IgD-negative memory B cell (primary cell): ENCODE data around the gene RFX2. TPM values are rescaled to one million over a fixed set of nuclear protein-coding genes. Genes with fewer than 3 reads are reported as not detected.
"Not testable (repeated sequence)": the region's sequence is repeated elsewhere in the genome, so short reads cannot be mapped to it uniquely, and the experiment has no call there.

Source experiments
- H3K27ac Mint-ChIP-seq, 3 donors: one replicate each; pipeline ENCODE4 v1.8.0; 2020 to 2022; ENCODE audit warnings: mild to moderate bottlenecking in 3 of 3, mixed read lengths in 3 of 3, moderate library complexity in 1 of 3
- H3K27me3 Mint-ChIP-seq: one replicate; pipeline ENCODE4 v1.8.0; 2021; ENCODE audit warnings: mixed read lengths
- H3K36me3 Mint-ChIP-seq: one replicate; pipeline ENCODE4 v1.8.0; 2020; ENCODE audit warnings: mild to moderate bottlenecking, mixed read lengths
- H3K4me1 Mint-ChIP-seq, 3 donors: one replicate each; pipeline ENCODE4 v1.8.0; 2020 to 2022; ENCODE audit warnings: mixed read lengths in 3 of 3, mild to moderate bottlenecking in 1 of 3
- H3K4me3 Mint-ChIP-seq, 4 donors: one replicate each; pipeline ENCODE4 v1.8.0; 2020 to 2022; ENCODE audit warnings: mild to moderate bottlenecking in 4 of 4, mixed read lengths in 4 of 4, moderate library complexity in 3 of 4
- H3K9me3 Mint-ChIP-seq, 3 donors: one replicate each; pipeline ENCODE4 v1.8.0; 2020 to 2021; ENCODE audit warnings: mixed read lengths in 3 of 3, mild to moderate bottlenecking in 1 of 3
- polyA plus RNA-seq: library from polyadenylated mRNA; unstranded; fragments of 300-500 nt; fragmentation: Illumina TruSeq; gene quantifications from one replicate; pipeline ENCODE4 v1.2.3, GENCODE V29; 2021

Gene RFX2
- polyA plus RNA-seq, 1 donor from 2014 or later = 3.1 TPM

GRCh38 chr19:6017576-6017975, 92.7 kb downstream of the RFX2 start:
- Mint-ChIP-seq H3K9me3 (no peaks in the 10 kb centered on the region), H3K27me3 (peaks cover 9% of the 10 kb centered on the region), H3K27ac (no peak overlapping the region), H3K4me3 (no peak overlapping the region), H3K36me3 (peaks cover 4% of the 10 kb centered on the region), H3K4me1 (no peaks in the 10 kb centered on the region)

GRCh38 chr19:6015841-6016545, 94.3 kb downstream of the RFX2 start:
- Mint-ChIP-seq H3K4me3 (no peak overlapping the region), H3K27me3 (peaks cover under 1% of the 10 kb centered on the region), H3K27ac (no peak overlapping the region), H3K4me1 (no peaks in the 10 kb centered on the region), H3K9me3 (no peaks in the 10 kb centered on the region), H3K36me3 (peaks cover 4% of the 10 kb centered on the region)

GRCh38 chr19:6014551-6015135, 95.7 kb downstream of the RFX2 start:
- no peaks in the 10 kb centered on the region for H3K27me3 Mint-ChIP-seq
- H3K4me1 Mint-ChIP-seq = no peaks in the 10 kb centered on the region
- no peak overlapping the region for H3K27ac Mint-ChIP-seq
- peaks cover under 1% of the 10 kb centered on the region for H3K36me3 Mint-ChIP-seq
- no peaks in the 10 kb centered on the region for H3K9me3 Mint-ChIP-seq
- H3K4me3 Mint-ChIP-seq = no peak overlapping the region

- Mint-ChIP-seq H3K27me3 (no peaks in the 10 kb centered on the region), H3K36me3 (no peaks in the 10 kb centered on the region), H3K4me3 (no peak overlapping the region), H3K9me3 (no peaks in the 10 kb centered on the region), H3K4me1 (peaks cover 0 to 2% (median 0%) of the 10 kb centered on the region in 3 donors), H3K27ac (no peak overlapping the region)
Measured at GRCh38 chr19:6012426-6013170, 97.7 kb downstream of the RFX2 start.

GRCh38 chr19:6011794-6012193, 98.5 kb downstream of the RFX2 start:
- no peaks in the 10 kb centered on the region for H3K27me3 Mint-ChIP-seq
- no peaks in the 10 kb centered on the region for H3K36me3 Mint-ChIP-seq
- H3K4me1 Mint-ChIP-seq = peaks cover 0 to 2% (median 0%) of the 10 kb centered on the region in 3 donors
- no peak overlapping the region for H3K27ac Mint-ChIP-seq
- no peaks in the 10 kb centered on the region for H3K9me3 Mint-ChIP-seq
- H3K4me3 Mint-ChIP-seq = no peak overlapping the region

GRCh38 chr19:6011206-6011605, 99.1 kb downstream of the RFX2 start:
- peaks cover 0 to 2% (median 0%) of the 10 kb centered on the region in 3 donors for H3K4me1 Mint-ChIP-seq
- H3K36me3 Mint-ChIP-seq = no peaks in the 10 kb centered on the region
- no peak overlapping the region for H3K27ac Mint-ChIP-seq
- H3K27me3 Mint-ChIP-seq = no peaks in the 10 kb centered on the region
- H3K4me3 Mint-ChIP-seq = no peak overlapping the region
- no peaks in the 10 kb centered on the region for H3K9me3 Mint-ChIP-seq

GRCh38 chr19:6010107-6010506, 100.2 kb downstream of the RFX2 start:
- Mint-ChIP-seq H3K27me3 (no peaks in the 10 kb centered on the region), H3K27ac (no peak overlapping the region), H3K36me3 (no peaks in the 10 kb centered on the region), H3K4me3 (no peak overlapping the region), H3K4me1 (peaks cover 0 to 2% (median 0%) of the 10 kb centered on the region in 3 donors), H3K9me3 (no peaks in the 10 kb centered on the region)

GRCh38 chr19:6007866-6008265, 102.4 kb downstream of the RFX2 start:
- Mint-ChIP-seq H3K27ac (peak overlapping the region in 1 of 3 donors; percentile 39), H3K27me3 (no peaks in the 10 kb centered on the region), H3K4me1 (peaks cover 0 to 2% (median 0%) of the 10 kb centered on the region in 3 donors), H3K9me3 (no peaks in the 10 kb centered on the region), H3K4me3 (no peak overlapping the region), H3K36me3 (no peaks in the 10 kb centered on the region)

- H3K36me3 Mint-ChIP-seq = no peaks in the 10 kb centered on the region
- no peaks in the 10 kb centered on the region for H3K27me3 Mint-ChIP-seq
- no peak overlapping the region for H3K27ac Mint-ChIP-seq
- peaks cover 0 to 2% (median 0%) of the 10 kb centered on the region in 3 donors for H3K4me1 Mint-ChIP-seq
- no peaks in the 10 kb centered on the region for H3K9me3 Mint-ChIP-seq
- H3K4me3 Mint-ChIP-seq = no peak overlapping the region
Measured at GRCh38 chr19:6006896-6007295, 103.4 kb downstream of the RFX2 start.

- not testable (repeated sequence) for H3K4me1 Mint-ChIP-seq, H3K27ac Mint-ChIP-seq, H3K9me3 Mint-ChIP-seq, H3K36me3 Mint-ChIP-seq, H3K27me3 Mint-ChIP-seq, H3K4me3 Mint-ChIP-seq
Measured at GRCh38 chr19:6006070-6006446, 104.2 kb downstream of the RFX2 start.

- Mint-ChIP-seq H3K4me1 (peaks cover 0 to 2% (median 0%) of the 10 kb centered on the region in 3 donors), H3K27me3 (no peaks in the 10 kb centered on the region), H3K9me3 (peaks cover 0 to 3% (median 0%) of the 10 kb centered on the region in 3 donors), H3K27ac (no peak overlapping the region), H3K4me3 (no peak overlapping the region), H3K36me3 (no peaks in the 10 kb centered on the region)
Measured at GRCh38 chr19:6005321-6006069, 104.8 kb downstream of the RFX2 start.

- no peak overlapping the region for H3K4me3 Mint-ChIP-seq
- H3K36me3 Mint-ChIP-seq = no peaks in the 10 kb centered on the region
- H3K27me3 Mint-ChIP-seq = no peaks in the 10 kb centered on the region
- peaks cover 0 to 2% (median 0%) of the 10 kb centered on the region in 3 donors for H3K4me1 Mint-ChIP-seq
- H3K27ac Mint-ChIP-seq = no peak overlapping the region
- peaks cover 0 to 4% (median 4%) of the 10 kb centered on the region in 3 donors for H3K9me3 Mint-ChIP-seq
Measured at GRCh38 chr19:6003976-6004375, 106.3 kb downstream of the RFX2 start.

- Mint-ChIP-seq H3K4me3 (no peak overlapping the region), H3K27me3 (no peaks in the 10 kb centered on the region), H3K9me3 (peaks cover 0 to 4% (median 4%) of the 10 kb centered on the region in 3 donors), H3K36me3 (no peaks in the 10 kb centered on the region), H3K27ac (no peak overlapping the region), H3K4me1 (peaks cover 0 to under 1% (median 0%) of the 10 kb centered on the region in 3 donors)
Measured at GRCh38 chr19:6002591-6002990, 107.7 kb downstream of the RFX2 start.

- Mint-ChIP-seq H3K27ac (no peak overlapping the region), H3K36me3 (no peaks in the 10 kb centered on the region), H3K4me1 (no peaks in the 10 kb centered on the region), H3K27me3 (no peaks in the 10 kb centered on the region), H3K9me3 (peaks cover 0 to 4% (median 4%) of the 10 kb centered on the region in 3 donors), H3K4me3 (no peak overlapping the region)
Measured at GRCh38 chr19:6000228-6000847, 110.0 kb downstream of the RFX2 start.
